IMR-90 (cell line): ENCODE measurements around the gene C11orf97. TPM values are rescaled to one million over a fixed set of nuclear protein-coding genes. Genes with fewer than 3 reads are reported as not detected.

Experiments used
- ATAC-seq: fragments of 200-7000 bp; cut with Tn5 transposase; 2 replicates; pipeline ENCODE4 v1.9.1; 2020; ENCODE audit warnings: low read depth, mild to moderate bottlenecking, moderate library complexity
- BruUV-seq: library from RNA; stranded (reverse); fragments of 400-500 nt; replicated peaks from 2 replicates; lab custom pipeline; 2021; lab: Mats Ljungman, UMichigan
- CTCF ChIA-PET: fragments of 300-600 bp; formaldehyde crosslinking; extraction: SDS; loops from one replicate; lab custom pipeline; 2021; ENCODE audit warnings: antibody characterized with exemption; lab: Yijun Ruan, JAX
- POLR2A ChIA-PET: fragments of 300-600 bp; sonication (Branson Sonifier 250); formaldehyde crosslinking; loops from one replicate; lab custom pipeline; 2022; ENCODE audit warnings: antibody characterized with exemption; ENCODE audit not compliant: unreplicated experiment; lab: Charles Lee
- DNase-seq: peaks from one replicate; pipeline ENCODE4 v3.0.0; 2013
- H2AFZ ChIP-seq: replicated peaks from 2 replicates; pipeline ENCODE3; 2013; ENCODE audit warnings: low read length, mild to moderate bottlenecking; ENCODE audit not compliant: poor library complexity
- H2AK5ac ChIP-seq: 2 replicates; pipeline ENCODE4 v1.6.1; 2013; ENCODE audit warnings: low read depth, low read length, inconsistent platforms
- H2AK9ac ChIP-seq: replicated peaks from 2 replicates; pipeline ENCODE3; 2013; ENCODE audit warnings: mild to moderate bottlenecking, low read depth, low read length, moderate library complexity; ENCODE audit not compliant: poor library complexity
- H2BK120ac ChIP-seq: 2 replicates; pipeline ENCODE4 v1.6.1; 2013; ENCODE audit warnings: low read depth, low read length, inconsistent platforms
- H2BK15ac ChIP-seq: 3 replicates; pipeline ENCODE4 v1.6.1; 2013; ENCODE audit warnings: low read depth, low read length, inconsistent platforms
- H2BK20ac ChIP-seq: 2 replicates; pipeline ENCODE4 v1.6.1; 2013; ENCODE audit warnings: low read depth, mild to moderate bottlenecking, inconsistent platforms, low read length, moderate library complexity
- H2BK5ac ChIP-seq: 2 replicates; pipeline ENCODE4 v1.6.1; 2013; ENCODE audit warnings: mild to moderate bottlenecking, low read depth, low read length, inconsistent platforms; ENCODE audit not compliant: poor library complexity, severe bottlenecking
- H3K14ac ChIP-seq: replicated peaks from 2 replicates; pipeline ENCODE4 v1.6.1; 2013; ENCODE audit warnings: low read depth, low read length, inconsistent platforms
- H3K18ac ChIP-seq: 2 replicates; pipeline ENCODE4 v1.6.1; 2013; ENCODE audit warnings: low read depth, low read length, control low read depth
- H3K23ac ChIP-seq: 2 replicates; pipeline ENCODE4 v1.6.1; 2013; ENCODE audit warnings: low read depth, low read length, inconsistent platforms
- H3K27ac ChIP-seq: 2 replicates; pipeline ENCODE4 v1.5.1; 2013; ENCODE audit warnings: mild to moderate bottlenecking, control low read depth, low read length; ENCODE audit not compliant: insufficient read depth
- H3K27me3 ChIP-seq: 2 replicates; pipeline ENCODE4 v1.6.1; 2013; ENCODE audit warnings: low read length; ENCODE audit not compliant: control insufficient read depth, insufficient read depth
- H3K36me3 ChIP-seq: 2 replicates; pipeline ENCODE4 v1.6.1; 2013; ENCODE audit warnings: low read length, mixed read lengths; ENCODE audit not compliant: control insufficient read depth, insufficient read depth
- H3K4ac ChIP-seq: 2 replicates; pipeline ENCODE4 v1.6.1; 2013; ENCODE audit warnings: low read depth, low read length, inconsistent platforms
- H3K4me1 ChIP-seq: 2 replicates; pipeline ENCODE4 v1.6.1; 2013; ENCODE audit warnings: low read length, mixed read lengths; ENCODE audit not compliant: control insufficient read depth, insufficient read depth
- H3K4me2 ChIP-seq: 2 replicates; pipeline ENCODE4 v1.6.1; 2013; ENCODE audit warnings: low read depth, mild to moderate bottlenecking, control low read depth, low read length, moderate library complexity
- H3K4me3 ChIP-seq: 2 replicates; pipeline ENCODE4 v1.5.1; 2013; ENCODE audit warnings: low read depth, mild to moderate bottlenecking, control low read depth, low read length, moderate library complexity; ENCODE audit not compliant: insufficient read depth
- H3K56ac ChIP-seq: 2 replicates; pipeline ENCODE4 v1.6.1; 2013; ENCODE audit warnings: low read length, inconsistent platforms; ENCODE audit not compliant: insufficient read depth; ENCODE audit errors: extremely low read depth
- H3K79me1 ChIP-seq, 2 experiments: 2 replicates each; pipeline ENCODE4 v1.6.1; 2013; ENCODE audit warnings: low read length in 2 of 2, inconsistent platforms in 1 of 2, low read depth in 1 of 2
- H3K9ac ChIP-seq: 2 replicates; pipeline ENCODE4 v1.6.1; 2013; ENCODE audit warnings: low read depth, low read length, control low read depth
- H3K9me1 ChIP-seq: 2 replicates; pipeline ENCODE4 v1.6.1; 2013; ENCODE audit warnings: low read length, inconsistent platforms; ENCODE audit not compliant: insufficient read depth
- H3K9me3 ChIP-seq: 2 replicates; pipeline ENCODE4 v1.6.1; 2013; ENCODE audit warnings: low read length; ENCODE audit not compliant: control insufficient read depth, insufficient read depth
- H4K20me1 ChIP-seq: 2 replicates; pipeline ENCODE4 v1.6.1; 2013; ENCODE audit warnings: low read length, inconsistent platforms; ENCODE audit not compliant: insufficient read depth
- H4K5ac ChIP-seq: 2 replicates; pipeline ENCODE4 v1.6.1; 2013; ENCODE audit warnings: mild to moderate bottlenecking, low read depth, low read length, control low read depth
- H4K8ac ChIP-seq, 2 experiments: 2 replicates each; pipeline ENCODE4 v1.6.1; 2013; ENCODE audit warnings: low read depth in 2 of 2, low read length in 2 of 2, control low read depth in 1 of 2, inconsistent platforms in 1 of 2
- H4K91ac ChIP-seq: 2 replicates; pipeline ENCODE4 v1.6.1; 2013; ENCODE audit warnings: low read depth, low read length, inconsistent platforms; ENCODE audit not compliant: insufficient read depth
- BHLHE40 ChIP-seq: fragments of 150-350 bp; IDR thresholded peaks from 2 replicates; pipeline ENCODE4 v1.6.1; 2016; ENCODE audit warnings: mild to moderate bottlenecking, low read depth, low read length
- CEBPB ChIP-seq: IDR thresholded peaks from 2 replicates; pipeline ENCODE4 v1.6.1; 2012; ENCODE audit warnings: low read depth, low read length, improper control_type of control experiment
- CHD1 ChIP-seq: IDR thresholded peaks from 2 replicates; pipeline ENCODE4 v1.6.1; 2012; ENCODE audit warnings: low read depth, low read length, improper control_type of control experiment
- FOS ChIP-seq: fragments of 150-350 bp; IDR thresholded peaks from 2 replicates; pipeline ENCODE4 v1.6.1; 2016; ENCODE audit warnings: low read depth, low read length
- MAFK ChIP-seq: IDR thresholded peaks from 2 replicates; pipeline ENCODE4 v1.6.1; 2012; ENCODE audit warnings: low read depth, low read length, improper control_type of control experiment
- MAZ ChIP-seq: IDR thresholded peaks from 2 replicates; pipeline ENCODE4 v1.6.1; 2012; ENCODE audit warnings: low read depth, mild to moderate bottlenecking, low read length, improper control_type of control experiment, moderate library complexity, borderline replicate concordance
- MXI1 ChIP-seq: IDR thresholded peaks from 2 replicates; pipeline ENCODE4 v1.6.1; 2012; ENCODE audit warnings: low read depth, mild to moderate bottlenecking, low read length, moderate library complexity, borderline replicate concordance
- NFE2L2 ChIP-seq: fragments of 150-350 bp; IDR thresholded peaks from 2 replicates; pipeline ENCODE4 v1.6.1; 2016; ENCODE audit warnings: low read depth, mild to moderate bottlenecking, low read length
- POLR2A ChIP-seq: IDR thresholded peaks from 2 replicates; pipeline ENCODE4 v1.6.1; 2012; ENCODE audit warnings: mild to moderate bottlenecking, low read depth, low read length
- RAD21 ChIP-seq: IDR thresholded peaks from 2 replicates; pipeline ENCODE4 v1.6.1; 2012; ENCODE audit warnings: low read length, improper control_type of control experiment
- RCOR1 ChIP-seq: IDR thresholded peaks from 2 replicates; pipeline ENCODE4 v1.6.1; 2012; ENCODE audit warnings: mild to moderate bottlenecking, low read length, improper control_type of control experiment; ENCODE audit not compliant: insufficient replicate concordance
- RFX5 ChIP-seq: IDR thresholded peaks from 2 replicates; pipeline ENCODE4 v1.8.0; 2012; ENCODE audit warnings: low read depth, mild to moderate bottlenecking, low read length, moderate library complexity
- SMC3 ChIP-seq: fragments of 150-350 bp; IDR thresholded peaks from 2 replicates; pipeline ENCODE4 v1.6.1; 2016; ENCODE audit warnings: low read depth, mild to moderate bottlenecking, antibody characterized with exemption, low read length, moderate library complexity
- WGBS, 2 experiments: methylation state at CpG; one replicate each; pipeline versions ENCODE4 v1.1.5 to v1.1.7; 2013; ENCODE audit warnings: missing lambda C conversion rate in 2 of 2; ENCODE audit not compliant: insufficient read length in 1 of 2; ENCODE audit errors: extremely low coverage in 2 of 2; 5-methylcytosine and 5-hydroxymethylcytosine counted together
- dilution Hi-C: fragments of 300-500 bp; cut with HindIII; formaldehyde crosslinking; loops from one replicate; pipeline ENCODE4 v1.14.3; 2018; ENCODE audit warnings: low sequenced_read_pairs; ENCODE audit not compliant: unreplicated experiment
- in situ Hi-C: fragments of 300-500 bp; cut with MboI; formaldehyde crosslinking; loops from 3 replicates; pipeline ENCODE4 v1.14.3; 2019; ENCODE audit warnings: low sequenced_read_pairs, inconsistent platforms, mixed read lengths
- intact Hi-C: fragments of 100-400 bp; cut with micrococcal nuclease; formaldehyde crosslinking; loops from 2 replicates; pipeline ENCODE4 v1.10.0; 2022
- polyA plus RNA-seq, 3 experiments: library from polyadenylated mRNA; depleted of rRNA; stranded (reverse); fragments of >200 nt; gene quantifications; 2 replicates each; pipeline ENCODE4 v1.2.3, GENCODE V29; 2012; ENCODE audit warnings: low replicate concordance in 1 of 3
- total RNA-seq: library from RNA; depleted of rRNA; stranded (reverse); fragments of >200 nt; gene quantifications from 2 replicates; pipeline ENCODE4 v1.2.3, GENCODE V29; 2012
- TF ChIP-seq, protein P1 (sequence below): conservative IDR thresholded peaks from 2 replicates; pipeline ENCODE4 v1.5.1; 2012; ENCODE audit warnings: mild to moderate bottlenecking, low read depth, low read length, improper control_type of control experiment
- TF ChIP-seq, protein P2 (sequence below): fragments of 150-350 bp; IDR thresholded peaks from 2 replicates; pipeline ENCODE4 v1.6.1; 2016; ENCODE audit warnings: low read depth, mild to moderate bottlenecking, low read length, moderate library complexity, borderline replicate concordance
- TF ChIP-seq, protein P3 (sequence below): fragments of 150-350 bp; IDR thresholded peaks from 2 replicates; pipeline ENCODE4 v1.6.1; 2017; ENCODE audit warnings: mild to moderate bottlenecking, antibody characterized with exemption, low read length, low read depth

Gene C11orf97
- total and polyA plus RNA-seq, 2 of the 4 experiments (the other 2 are of a cell fraction) = not detected

DNA sequence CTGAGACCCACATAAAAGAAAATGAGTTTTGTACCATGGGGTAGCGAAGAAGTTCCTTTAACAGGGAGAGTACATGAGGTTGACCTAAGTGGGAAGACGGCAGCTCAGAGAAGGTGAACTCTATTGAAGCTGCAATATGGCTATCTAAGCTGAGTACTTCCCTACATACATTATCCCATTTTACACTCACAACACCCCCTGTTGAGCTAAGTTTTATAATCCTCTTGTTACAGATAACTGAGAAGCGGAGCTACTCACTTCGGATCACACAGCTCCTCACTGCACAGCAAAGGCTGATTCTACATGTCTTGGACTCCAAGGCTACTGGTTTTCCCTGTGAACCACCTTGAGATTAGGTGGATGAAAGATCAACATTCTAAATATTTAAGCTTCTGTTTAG lies 46.7 kb downstream of the C11orf97 start:
- intact Hi-C loops (no loop called here), dilution Hi-C loops (no loop called here), in situ Hi-C loops (no loop called here)
- Histone ChIP-seq H2AK5ac (0 out of 2 replicates have a peak overlapping the region, but pooled peaks have one; percentile 29), H4K20me1 (no peaks in the 10 kb centered on the region), H2AK9ac (no peak overlapping the region), H3K4me1 (peaks cover 10% of the 10 kb centered on the region), H3K27me3 (no peaks in the 10 kb centered on the region), H3K23ac (no peak overlapping the region), H4K8ac (no peak overlapping the region), H3K9ac (no peak overlapping the region), H2BK20ac (0 out of 2 replicates have a peak overlapping the region, but pooled peaks have one; percentile 44), H3K18ac (no peak overlapping the region), H3K4me3 (no peak overlapping the region), H2BK120ac (peak overlapping the region; percentile 35), H3K4me2 (no peak overlapping the region), H3K56ac (no peak overlapping the region), H4K91ac (peak overlapping the region; percentile 27; the same call in 1 of the 2 replicates), H2BK15ac (no peak overlapping the region), H3K36me3 (no peaks in the 10 kb centered on the region), H3K4ac (no peak overlapping the region), H4K5ac (no peak overlapping the region), H3K9me1 (peaks cover 9% of the 10 kb centered on the region), H2AFZ (no peak overlapping the region), H2BK5ac (no peak overlapping the region), H3K79me1 (peaks cover 0 to 13% of the 10 kb centered on the region in 2 experiments; a peak in 1 of 4 replicates), H3K14ac (no peak overlapping the region; the same call in 1 of the 2 replicates), H3K9me3 (no peaks in the 10 kb centered on the region), H3K27ac (no peak overlapping the region)
- WGBS, 2 experiments = no CpG with 5 or more reads among the region's 4 CpGs
- ChIA-PET CTCF (interaction anchor here (0.6 kb wide), 1 partner anchor 47 kb away, joined by 3 read pairs; the partner anchor contains the start of gene C11orf97), POLR2A (no interaction called here)
- BruUV-seq = no TSS peak
- no peak for ATAC-seq
- TF ChIP-seq BHLHE40 (no peak), RFX5 (no peak), CEBPB (no peak), MAZ (no peak), RCOR1 (no peak), RAD21 (no peak), MAFK (no peak), NFE2L2 (no peak), MXI1 (no peak), CHD1 (no peak), SMC3 (no peak), FOS (no peak), POLR2A (no peak)
- TF ChIP-seq, protein P1, sequence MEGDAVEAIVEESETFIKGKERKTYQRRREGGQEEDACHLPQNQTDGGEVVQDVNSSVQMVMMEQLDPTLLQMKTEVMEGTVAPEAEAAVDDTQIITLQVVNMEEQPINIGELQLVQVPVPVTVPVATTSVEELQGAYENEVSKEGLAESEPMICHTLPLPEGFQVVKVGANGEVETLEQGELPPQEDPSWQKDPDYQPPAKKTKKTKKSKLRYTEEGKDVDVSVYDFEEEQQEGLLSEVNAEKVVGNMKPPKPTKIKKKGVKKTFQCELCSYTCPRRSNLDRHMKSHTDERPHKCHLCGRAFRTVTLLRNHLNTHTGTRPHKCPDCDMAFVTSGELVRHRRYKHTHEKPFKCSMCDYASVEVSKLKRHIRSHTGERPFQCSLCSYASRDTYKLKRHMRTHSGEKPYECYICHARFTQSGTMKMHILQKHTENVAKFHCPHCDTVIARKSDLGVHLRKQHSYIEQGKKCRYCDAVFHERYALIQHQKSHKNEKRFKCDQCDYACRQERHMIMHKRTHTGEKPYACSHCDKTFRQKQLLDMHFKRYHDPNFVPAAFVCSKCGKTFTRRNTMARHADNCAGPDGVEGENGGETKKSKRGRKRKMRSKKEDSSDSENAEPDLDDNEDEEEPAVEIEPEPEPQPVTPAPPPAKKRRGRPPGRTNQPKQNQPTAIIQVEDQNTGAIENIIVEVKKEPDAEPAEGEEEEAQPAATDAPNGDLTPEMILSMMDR = no peak
- TF ChIP-seq, protein P2, sequence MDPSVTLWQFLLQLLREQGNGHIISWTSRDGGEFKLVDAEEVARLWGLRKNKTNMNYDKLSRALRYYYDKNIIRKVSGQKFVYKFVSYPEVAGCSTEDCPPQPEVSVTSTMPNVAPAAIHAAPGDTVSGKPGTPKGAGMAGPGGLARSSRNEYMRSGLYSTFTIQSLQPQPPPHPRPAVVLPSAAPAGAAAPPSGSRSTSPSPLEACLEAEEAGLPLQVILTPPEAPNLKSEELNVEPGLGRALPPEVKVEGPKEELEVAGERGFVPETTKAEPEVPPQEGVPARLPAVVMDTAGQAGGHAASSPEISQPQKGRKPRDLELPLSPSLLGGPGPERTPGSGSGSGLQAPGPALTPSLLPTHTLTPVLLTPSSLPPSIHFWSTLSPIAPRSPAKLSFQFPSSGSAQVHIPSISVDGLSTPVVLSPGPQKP = no peak
- TF ChIP-seq, protein P3, sequence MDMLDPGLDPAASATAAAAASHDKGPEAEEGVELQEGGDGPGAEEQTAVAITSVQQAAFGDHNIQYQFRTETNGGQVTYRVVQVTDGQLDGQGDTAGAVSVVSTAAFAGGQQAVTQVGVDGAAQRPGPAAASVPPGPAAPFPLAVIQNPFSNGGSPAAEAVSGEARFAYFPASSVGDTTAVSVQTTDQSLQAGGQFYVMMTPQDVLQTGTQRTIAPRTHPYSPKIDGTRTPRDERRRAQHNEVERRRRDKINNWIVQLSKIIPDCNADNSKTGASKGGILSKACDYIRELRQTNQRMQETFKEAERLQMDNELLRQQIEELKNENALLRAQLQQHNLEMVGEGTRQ = no peak
- DNase-seq = no peak
